Astrocyte of the cerebellum (primary cell): ENCODE results near the gene IGSF5.

Source experiments
- DNase-seq: peaks from one replicate; pipeline ENCODE4 v3.0.0-alpha.2; 2011; ENCODE audit warnings: low read depth
- H3K4me3 ChIP-seq: 2 replicates; pipeline ENCODE4 v1.5.1; 2011; ENCODE audit warnings: mild to moderate bottlenecking, low read depth, low read length, moderate library complexity
- CTCF ChIP-seq: IDR thresholded peaks from 2 replicates; pipeline ENCODE4 v1.5.1; 2012; ENCODE audit warnings: low read length, low read depth, moderate library complexity, mild to moderate bottlenecking; ENCODE audit errors: missing control alignments
- in situ Hi-C: cut with HindIII; loops from 2 replicates; pipeline ENCODE4 v1.10.0; 2017; ENCODE audit warnings: low sequenced_read_pairs

The IGSF5 gene

GRCh38 chr21:39843483-39843882 lies 98.5 kb downstream of the IGSF5 start:
- in situ Hi-C loops: no loop called here
- H3K4me3 ChIP-seq: no peak overlapping the region
- no peak for TF ChIP-seq CTCF
- DNase-seq: no peak

GRCh38 chr21:39843916-39844315 lies 98.9 kb downstream of the IGSF5 start:
- H3K4me3 ChIP-seq: no peak overlapping the region
- no peak for TF ChIP-seq CTCF
- DNase-seq: no peak
- in situ Hi-C loops: no loop called here

- peak; percentile 93 for DNase-seq
- no peak overlapping the region for H3K4me3 ChIP-seq
- in situ Hi-C loops: no loop called here
- TF ChIP-seq CTCF: no peak
Measured at GRCh38 chr21:39845571-39846130, 100.7 kb downstream of the IGSF5 start.

- TF ChIP-seq CTCF: no peak
- no peak for DNase-seq
- in situ Hi-C loops: no loop called here
Measured at GRCh38 chr21:39847877-39848276, 102.9 kb downstream of the IGSF5 start.

GRCh38 chr21:39849014-39849655 lies 104.2 kb downstream of the IGSF5 start:
- in situ Hi-C loops: no loop called here
- peak; percentile 55 for DNase-seq
- TF ChIP-seq CTCF: no peak

More at GRCh38 chr21:39847877-39848276, 102.9 kb downstream of the IGSF5 start:
- no peak overlapping the region for H3K4me3 ChIP-seq

GRCh38 chr21:39850333-39850732 lies 105.3 kb downstream of the IGSF5 start:
- in situ Hi-C loops: no loop called here
- no peak for TF ChIP-seq CTCF
- no peak overlapping the region for H3K4me3 ChIP-seq
- no peak for DNase-seq

More at GRCh38 chr21:39849014-39849655, 104.2 kb downstream of the IGSF5 start:
- no peak overlapping the region for H3K4me3 ChIP-seq
